Mesendoderm (in vitro differentiated cells): ENCODE data around the gene BCL7B.
A peak's percentile ranks its signal among the peaks of the same experiment; 100 is the strongest.

Experiments used
- DNase-seq: peaks from one replicate; pipeline ENCODE4 v3.0.0; 2013
- H2AK5ac ChIP-seq: 2 replicates; pipeline ENCODE4 v1.6.1; 2013; ENCODE audit warnings: low read length, inconsistent platforms
- H2BK120ac ChIP-seq: 2 replicates; pipeline ENCODE4 v1.6.1; 2013; ENCODE audit warnings: low read depth, mild to moderate bottlenecking, low read length, moderate library complexity, mixed read lengths
- H2BK15ac ChIP-seq: replicated peaks from 2 replicates; pipeline ENCODE4 v1.6.1; 2013; ENCODE audit warnings: low read depth, mild to moderate bottlenecking, moderate library complexity
- H2BK5ac ChIP-seq: 2 replicates; pipeline ENCODE4 v1.6.1; 2013; ENCODE audit warnings: low read length, inconsistent platforms
- H3K18ac ChIP-seq: 2 replicates; pipeline ENCODE4 v1.6.1; 2013; ENCODE audit warnings: mild to moderate bottlenecking, low read length, mixed read lengths
- H3K23ac ChIP-seq: one replicate; pipeline ENCODE4 v1.6.1; 2013; ENCODE audit warnings: low read length
- H3K27ac ChIP-seq: 2 replicates; pipeline ENCODE4 v1.5.1; 2013; ENCODE audit warnings: low read depth, mild to moderate bottlenecking, inconsistent platforms, low read length, moderate library complexity
- H3K27me3 ChIP-seq: 2 replicates; pipeline ENCODE4 v1.6.1; 2013; ENCODE audit warnings: low read length, control low read depth, mild to moderate bottlenecking, inconsistent platforms; ENCODE audit not compliant: insufficient read depth, poor library complexity
- H3K36me3 ChIP-seq: 2 replicates; pipeline ENCODE4 v1.6.1; 2013; ENCODE audit warnings: low read length, inconsistent platforms; ENCODE audit not compliant: control insufficient read depth, insufficient read depth
- H3K4ac ChIP-seq: one replicate; pipeline ENCODE4 v1.6.1; 2013; ENCODE audit warnings: low read depth, mild to moderate bottlenecking, low read length, moderate library complexity
- H3K4me1 ChIP-seq: 2 replicates; pipeline ENCODE4 v1.6.1; 2013; ENCODE audit warnings: low read depth, low read length, inconsistent platforms; ENCODE audit not compliant: control insufficient read depth
- H3K4me2 ChIP-seq: 2 replicates; pipeline ENCODE4 v1.6.1; 2013; ENCODE audit warnings: low read length
- H3K4me3 ChIP-seq: 2 replicates; pipeline ENCODE4 v1.5.1; 2013; ENCODE audit warnings: mild to moderate bottlenecking, low read length
- H3K56ac ChIP-seq: one replicate; pipeline ENCODE4 v1.6.1; 2013; ENCODE audit warnings: low read length
- H3K79me1 ChIP-seq: 2 replicates; pipeline ENCODE4 v1.6.1; 2013; ENCODE audit warnings: low read length, inconsistent platforms
- H3K79me2 ChIP-seq: 2 replicates; pipeline ENCODE4 v1.6.1; 2013; ENCODE audit warnings: mild to moderate bottlenecking, low read length; ENCODE audit not compliant: control insufficient read depth, insufficient read depth
- H3K9ac ChIP-seq: 2 replicates; pipeline ENCODE4 v1.6.1; 2013; ENCODE audit warnings: low read length, inconsistent platforms
- H4K5ac ChIP-seq: one replicate; pipeline ENCODE4 v1.6.1; 2013; ENCODE audit warnings: low read length
- H4K8ac ChIP-seq: one replicate; pipeline ENCODE4 v1.6.1; 2013; ENCODE audit warnings: low read depth, mild to moderate bottlenecking, control low read depth, low read length, moderate library complexity
- WGBS: extraction: QIAGEN DNeasy Blood & Tissue Kit; methylation state at CpG from one replicate; pipeline ENCODE4 v1.1.7; 2013; ENCODE audit warnings: low lambda C conversion rate, missing lambda C conversion rate; ENCODE audit not compliant: insufficient coverage; ENCODE audit errors: extremely low coverage; 5-methylcytosine and 5-hydroxymethylcytosine counted together

The BCL7B gene

DNA sequence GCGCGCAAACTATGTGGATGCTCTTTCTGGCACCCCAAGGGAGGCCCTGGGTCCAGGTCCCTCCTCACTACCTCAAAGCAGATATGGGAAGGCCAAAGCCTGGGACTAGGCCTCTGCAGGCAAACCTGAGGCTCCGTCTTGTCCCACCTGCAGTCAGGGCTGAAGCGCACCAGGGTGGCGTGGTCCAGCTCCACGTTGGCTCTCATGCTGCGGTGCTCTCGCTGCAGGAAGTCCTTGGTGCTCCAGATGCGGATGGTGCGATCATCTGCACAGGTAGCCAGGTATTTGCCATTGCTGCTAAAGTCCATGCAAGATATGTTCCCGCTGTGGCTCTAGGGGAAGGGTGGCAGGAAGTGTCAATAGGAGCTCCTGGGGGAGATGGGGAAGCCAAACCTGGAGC, 16.3 kb upstream of the BCL7B start:
- H3K23ac ChIP-seq = no peak overlapping the region
- H2BK15ac ChIP-seq = no peak overlapping the region
- H3K4me2 ChIP-seq = no peak overlapping the region
- H3K79me2 ChIP-seq = peaks cover 8% of the 10 kb centered on the region
- H3K4ac ChIP-seq = no peak overlapping the region
- no peaks in the 10 kb centered on the region for H3K27me3 ChIP-seq
- H4K8ac ChIP-seq = no peak overlapping the region
- peaks cover 10% of the 10 kb centered on the region for H3K79me1 ChIP-seq
- no peak overlapping the region for H4K5ac ChIP-seq
- no peak overlapping the region for H2BK120ac ChIP-seq
- DNase-seq = no peak
- no peak overlapping the region for H3K18ac ChIP-seq
- no peaks in the 10 kb centered on the region for H3K4me1 ChIP-seq
- H2AK5ac ChIP-seq = no peak overlapping the region
- no CpG with 5 or more reads among the region's 11 CpGs for WGBS
- H2BK5ac ChIP-seq = no peak overlapping the region
- H3K56ac ChIP-seq = no peak overlapping the region
- H3K36me3 ChIP-seq = peaks cover 16% of the 10 kb centered on the region
- no peak overlapping the region for H3K4me3 ChIP-seq
- H3K27ac ChIP-seq = peak overlapping the region; percentile 38
- H3K9ac ChIP-seq = no peak overlapping the region

DNA sequence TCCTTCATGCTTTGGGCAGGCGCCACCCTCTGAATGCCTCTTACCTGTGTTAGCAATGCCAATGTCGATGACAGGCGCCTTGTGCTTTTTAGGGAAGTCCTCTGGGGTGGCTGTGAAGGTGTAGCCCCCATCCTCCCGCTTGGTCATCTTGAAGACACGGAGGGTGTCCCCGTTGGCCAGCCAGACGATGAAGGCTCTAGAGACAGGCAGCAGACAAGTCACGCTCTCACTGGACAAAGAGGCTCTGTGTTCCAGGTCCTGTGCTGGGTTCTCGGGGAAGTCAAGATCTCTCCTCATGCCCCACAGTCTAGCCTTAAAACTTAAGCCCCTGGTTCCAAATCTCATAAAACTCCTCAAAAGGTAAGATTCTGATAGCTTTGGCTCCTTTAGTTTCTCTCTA, 15.8 kb upstream of the BCL7B start:
- H3K4me1 ChIP-seq = no peaks in the 10 kb centered on the region
- no peak overlapping the region for H3K23ac ChIP-seq
- H3K79me2 ChIP-seq = peaks cover 8% of the 10 kb centered on the region
- H4K5ac ChIP-seq = no peak overlapping the region
- H2AK5ac ChIP-seq = no peak overlapping the region
- H3K27ac ChIP-seq = no peak overlapping the region
- peaks cover 16% of the 10 kb centered on the region for H3K36me3 ChIP-seq
- H3K9ac ChIP-seq = no peak overlapping the region
- no peak overlapping the region for H3K4me3 ChIP-seq
- no peak for DNase-seq
- H2BK15ac ChIP-seq = no peak overlapping the region
- H3K79me1 ChIP-seq = peaks cover 10% of the 10 kb centered on the region
- H3K4me2 ChIP-seq = no peak overlapping the region
- no peak overlapping the region for H3K18ac ChIP-seq
- H2BK5ac ChIP-seq = no peak overlapping the region
- H2BK120ac ChIP-seq = no peak overlapping the region
- H3K4ac ChIP-seq = no peak overlapping the region
- WGBS = no CpG with 5 or more reads among the region's 9 CpGs
- H3K27me3 ChIP-seq = no peaks in the 10 kb centered on the region
- H4K8ac ChIP-seq = no peak overlapping the region
- no peak overlapping the region for H3K56ac ChIP-seq

GRCh38 chr7:73572767-73573186, 15.3 kb upstream of the BCL7B start:
- no peak overlapping the region for H2AK5ac ChIP-seq
- no peak overlapping the region for H2BK5ac ChIP-seq
- peaks cover 8% of the 10 kb centered on the region for H3K79me1 ChIP-seq
- WGBS = no CpG with 5 or more reads among the region's 6 CpGs
- H3K4me2 ChIP-seq = no peak overlapping the region
- H4K5ac ChIP-seq = no peak overlapping the region
- H3K23ac ChIP-seq = no peak overlapping the region
- H3K36me3 ChIP-seq = peaks cover 16% of the 10 kb centered on the region
- H2BK15ac ChIP-seq = no peak overlapping the region
- DNase-seq = no peak
- no peak overlapping the region for H3K27ac ChIP-seq
- H3K4ac ChIP-seq = no peak overlapping the region
- H3K4me1 ChIP-seq = no peaks in the 10 kb centered on the region
- no peak overlapping the region for H3K56ac ChIP-seq
- peaks cover 5% of the 10 kb centered on the region for H3K79me2 ChIP-seq
- H3K27me3 ChIP-seq = no peaks in the 10 kb centered on the region
- H2BK120ac ChIP-seq = no peak overlapping the region
- H3K4me3 ChIP-seq = no peak overlapping the region
- H3K9ac ChIP-seq = no peak overlapping the region
- no peak overlapping the region for H4K8ac ChIP-seq
- no peak overlapping the region for H3K18ac ChIP-seq

- Histone ChIP-seq H4K8ac (no peak overlapping the region), H2BK120ac (no peak overlapping the region), H3K79me1 (peaks cover 4% of the 10 kb centered on the region), H3K56ac (no peak overlapping the region), H3K18ac (no peak overlapping the region), H4K5ac (no peak overlapping the region), H3K4me1 (no peaks in the 10 kb centered on the region), H3K27me3 (no peaks in the 10 kb centered on the region), H3K23ac (no peak overlapping the region), H3K4me3 (no peak overlapping the region), H3K9ac (no peak overlapping the region), H2BK5ac (no peak overlapping the region), H3K36me3 (peaks cover 16% of the 10 kb centered on the region), H2BK15ac (no peak overlapping the region), H2AK5ac (no peak overlapping the region), H3K27ac (no peak overlapping the region), H3K4ac (no peak overlapping the region), H3K4me2 (no peak overlapping the region), H3K79me2 (no peaks in the 10 kb centered on the region)
- no CpG with 5 or more reads among the region's 10 CpGs for WGBS
- DNase-seq = no peak
Observed at GRCh38 chr7:73570977-73571376, 13.5 kb upstream of the BCL7B start.

- DNase-seq = no peak
- Histone ChIP-seq H2BK120ac (no peak overlapping the region), H3K4me2 (no peak overlapping the region), H4K5ac (no peak overlapping the region), H2AK5ac (no peak overlapping the region), H3K79me1 (peaks cover 4% of the 10 kb centered on the region), H3K79me2 (no peaks in the 10 kb centered on the region), H3K4ac (no peak overlapping the region), H3K9ac (no peak overlapping the region), H3K27ac (no peak overlapping the region), H2BK15ac (no peak overlapping the region), H2BK5ac (no peak overlapping the region), H3K4me1 (no peaks in the 10 kb centered on the region), H3K27me3 (no peaks in the 10 kb centered on the region), H3K56ac (no peak overlapping the region), H3K36me3 (peaks cover 16% of the 10 kb centered on the region), H3K23ac (no peak overlapping the region), H3K18ac (no peak overlapping the region), H4K8ac (no peak overlapping the region), H3K4me3 (no peak overlapping the region)
- no CpG with 5 or more reads among the region's 22 CpGs for WGBS
Observed at GRCh38 chr7:73570521-73570920, 13.0 kb upstream of the BCL7B start.

DNA sequence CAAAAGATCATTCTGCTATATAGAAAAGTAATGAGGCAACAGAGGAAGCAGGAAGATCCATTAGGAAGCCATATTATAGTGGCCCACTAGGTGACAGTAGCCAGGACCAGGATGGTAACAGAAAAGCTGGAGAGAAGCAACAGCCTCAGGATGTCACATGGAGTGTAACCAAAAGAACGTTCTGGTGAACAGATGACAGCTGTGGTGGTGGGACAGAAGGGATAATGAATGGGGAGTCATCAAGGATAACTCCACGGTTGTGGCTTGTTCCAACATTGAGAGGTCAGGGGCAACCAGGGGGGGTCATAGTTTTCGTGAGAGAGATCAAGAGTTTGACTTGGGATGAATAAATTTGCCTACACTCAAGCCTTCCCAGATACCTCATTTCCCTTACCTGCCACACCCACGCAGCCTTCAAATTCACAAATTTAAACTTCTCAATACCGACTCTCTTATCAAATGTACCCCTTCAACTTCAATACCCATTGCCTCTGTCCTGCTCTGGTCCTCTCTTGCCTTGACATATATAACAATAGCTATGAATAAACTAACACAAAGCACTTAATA, 11.6 kb upstream of the BCL7B start:
- H3K9ac ChIP-seq = no peak overlapping the region
- no peak overlapping the region for H2BK15ac ChIP-seq
- 100% methylated on average over 2 of the region's 5 CpGs for WGBS
- H4K8ac ChIP-seq = no peak overlapping the region
- H3K18ac ChIP-seq = no peak overlapping the region
- H3K27ac ChIP-seq = no peak overlapping the region
- H3K23ac ChIP-seq = no peak overlapping the region
- H2BK5ac ChIP-seq = no peak overlapping the region
- H4K5ac ChIP-seq = no peak overlapping the region
- H3K4ac ChIP-seq = no peak overlapping the region
- no peak for DNase-seq
- H3K36me3 ChIP-seq = peaks cover 14% of the 10 kb centered on the region
- no peak overlapping the region for H3K4me2 ChIP-seq
- peaks cover 4% of the 10 kb centered on the region for H3K79me1 ChIP-seq
- no peak overlapping the region for H2AK5ac ChIP-seq
- H3K79me2 ChIP-seq = no peaks in the 10 kb centered on the region
- H3K27me3 ChIP-seq = no peaks in the 10 kb centered on the region
- no peak overlapping the region for H3K4me3 ChIP-seq
- H2BK120ac ChIP-seq = no peak overlapping the region
- no peak overlapping the region for H3K56ac ChIP-seq
- H3K4me1 ChIP-seq = no peaks in the 10 kb centered on the region
